GM19023 (cell line): ENCODE results near the gene ADGRG3.

Source experiments
- ATAC-seq: cut with Tn5 transposase; IDR thresholded peaks from one replicate; pipeline ENCODE4 v1.9.1; 2021; ENCODE audit warnings: mild to moderate bottlenecking, moderate library complexity; ENCODE audit not compliant: unreplicated experiment

The ADGRG3 gene

DNA sequence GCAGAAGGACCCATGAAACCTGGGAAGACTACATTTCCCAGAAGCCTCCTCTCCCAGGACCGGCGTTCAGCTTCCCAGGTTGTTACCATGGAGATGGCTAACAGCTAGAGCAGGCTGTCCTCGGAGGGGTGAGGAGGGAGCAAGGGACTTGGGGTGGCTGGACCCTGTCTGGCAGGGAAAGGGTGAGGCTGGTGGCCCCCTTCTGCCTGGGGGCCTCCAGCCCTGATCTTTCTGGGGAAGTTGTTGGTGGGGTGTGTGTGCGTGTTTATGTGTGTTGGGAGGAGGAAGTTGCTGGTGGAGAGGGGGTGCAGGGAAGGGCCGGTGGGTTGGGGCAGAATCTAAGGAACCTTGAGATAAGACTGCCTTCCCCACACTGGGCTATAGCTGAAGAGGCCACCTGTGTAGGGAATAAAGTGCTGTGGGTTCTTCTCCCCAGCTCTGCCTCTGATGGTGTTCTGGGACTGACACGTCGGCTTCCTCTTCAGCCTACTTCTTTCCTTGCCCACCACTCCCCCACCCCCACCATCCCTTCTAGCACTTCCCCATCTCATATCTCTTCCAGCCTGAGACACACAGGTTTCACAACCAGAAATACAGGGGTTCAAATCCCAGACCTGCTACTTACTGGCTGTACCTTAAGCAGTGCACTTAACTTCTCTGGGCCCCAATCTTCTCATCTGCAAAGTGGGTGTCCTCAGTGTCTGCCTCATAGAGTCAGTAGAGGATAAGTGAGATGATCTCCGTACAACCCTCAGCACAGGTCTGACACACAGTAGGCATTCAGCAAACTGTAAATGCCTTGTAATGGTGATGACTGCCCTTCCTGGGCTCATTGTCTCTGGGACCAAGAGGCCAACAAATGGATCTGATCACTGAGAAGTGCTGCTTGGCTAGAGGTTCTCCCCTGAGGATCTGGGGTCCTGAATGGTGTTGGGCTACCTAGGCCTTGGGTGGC, 26.9 kb downstream of the ADGRG3 start, which contains the start of gene DRC7:
Gene DRC7, plus strand, starts transcription at position 82 of the 955 bp plus-strand sequence. CDS start 3,144 bp downstream, outside the sequence.
- ATAC-seq = no peak

DNA sequence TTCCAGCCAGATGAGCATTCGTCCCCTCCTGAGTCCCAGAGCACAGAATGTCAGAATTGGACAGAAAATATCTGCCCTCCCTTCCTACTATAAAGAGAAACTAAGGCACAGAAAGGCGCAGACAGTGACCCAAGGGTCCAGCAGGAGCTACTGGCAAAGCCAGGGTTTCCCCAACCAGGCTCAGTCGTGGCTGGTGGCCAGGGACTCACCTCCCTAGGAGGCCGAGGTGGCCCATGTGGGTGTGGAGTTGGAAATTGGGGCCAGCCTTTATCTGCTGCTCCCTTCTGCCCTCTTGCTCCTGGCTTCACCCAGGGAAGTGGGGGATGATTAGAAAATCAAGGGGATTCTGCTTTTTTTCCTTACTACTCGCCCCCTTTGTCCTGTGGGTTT, 27.6 kb downstream of the ADGRG3 start:
- ATAC-seq = no peak

DNA sequence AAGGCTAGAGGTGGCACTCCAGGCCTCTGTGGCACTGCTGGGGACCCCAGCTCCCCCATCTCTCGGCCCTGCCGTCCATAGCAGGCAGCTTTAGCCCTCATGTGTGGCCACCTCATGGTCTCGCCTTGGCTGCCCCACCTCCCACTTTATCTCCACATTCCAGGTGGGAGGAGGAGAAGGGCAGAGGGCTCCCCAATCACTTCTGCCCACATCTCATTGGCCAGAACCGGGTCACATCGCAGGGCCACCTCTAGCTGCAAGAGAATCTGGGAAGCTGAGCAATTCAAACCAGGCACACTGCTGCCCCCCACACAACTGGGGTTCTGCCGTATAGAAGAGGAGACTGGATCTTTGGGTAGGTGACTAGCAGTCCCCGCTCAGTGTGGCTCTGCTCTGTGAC, 28.1 kb downstream of the ADGRG3 start:
- ATAC-seq = no peak

GRCh38 chr16:57697896-57698537, 29.9 kb downstream of the ADGRG3 start:
- ATAC-seq = no peak

GRCh38 chr16:57698812-57699405, 30.8 kb downstream of the ADGRG3 start:
- no peak for ATAC-seq

- no peak for ATAC-seq
These were observed 31.4 kb downstream of the ADGRG3 start for GRCh38 chr16:57699481-57699880.

DNA sequence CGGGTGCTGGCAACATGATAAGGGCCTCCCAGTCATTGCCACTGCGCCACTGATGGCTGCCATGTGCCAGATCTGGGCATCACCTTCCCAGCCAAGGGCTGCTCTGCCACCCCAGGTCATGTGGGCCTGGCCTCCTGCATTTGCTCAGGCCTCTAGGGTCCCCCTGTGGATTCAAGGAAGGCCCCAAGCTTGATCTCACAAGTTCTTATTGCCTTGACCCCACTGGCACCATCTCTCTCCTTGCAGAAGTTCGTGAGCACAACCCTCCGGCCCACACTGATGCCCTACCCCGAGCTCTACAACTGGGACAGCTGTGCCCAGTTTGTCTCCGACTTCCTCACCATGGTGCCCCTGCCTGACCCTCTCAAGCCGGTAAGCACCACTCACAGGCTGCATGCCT, 31.8 kb downstream of the ADGRG3 start:
- ATAC-seq = no peak

DNA sequence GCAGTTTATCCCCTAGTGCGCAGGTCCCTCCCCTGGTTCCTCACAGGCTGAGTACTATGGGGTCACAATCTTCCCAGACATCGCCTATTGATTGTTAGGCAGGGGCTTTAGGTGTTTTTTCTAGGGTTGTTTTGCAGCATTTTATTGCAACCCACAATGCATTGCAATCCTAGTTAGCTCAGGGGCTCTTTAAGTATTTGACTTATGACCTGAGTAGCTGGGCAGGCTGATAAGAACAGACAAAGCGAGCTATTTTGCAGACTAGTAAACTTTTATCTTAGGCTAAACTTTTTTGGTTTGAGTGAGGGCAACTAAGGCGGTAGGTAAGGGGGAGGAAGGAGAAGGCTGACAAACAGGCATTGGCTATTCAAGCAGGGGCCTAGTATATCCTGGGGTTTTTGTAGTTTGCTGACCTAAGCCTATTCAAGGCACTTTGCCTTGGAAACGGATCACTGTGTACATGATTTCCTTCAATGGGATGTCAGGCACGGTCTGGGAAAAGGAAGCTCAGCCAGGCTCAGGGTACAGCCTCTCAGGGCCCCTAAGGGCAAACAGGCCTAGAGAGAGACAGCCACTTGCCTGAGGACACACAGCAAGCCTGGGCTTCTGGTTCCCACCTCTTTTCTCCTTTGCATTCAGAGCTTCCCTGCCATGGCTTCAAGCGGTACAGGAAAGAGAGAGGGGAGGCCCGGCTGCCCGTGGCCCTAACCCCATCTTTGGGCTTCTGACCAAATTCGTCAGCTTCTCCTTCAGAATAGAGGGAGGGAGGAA, 32.9 kb downstream of the ADGRG3 start:
- no peak for ATAC-seq

- ATAC-seq = no peak
These were observed 33.8 kb downstream of the ADGRG3 start for GRCh38 chr16:57701759-57702371.

GRCh38 chr16:57703416-57704010, 35.4 kb downstream of the ADGRG3 start:
- no peak for ATAC-seq

DNA sequence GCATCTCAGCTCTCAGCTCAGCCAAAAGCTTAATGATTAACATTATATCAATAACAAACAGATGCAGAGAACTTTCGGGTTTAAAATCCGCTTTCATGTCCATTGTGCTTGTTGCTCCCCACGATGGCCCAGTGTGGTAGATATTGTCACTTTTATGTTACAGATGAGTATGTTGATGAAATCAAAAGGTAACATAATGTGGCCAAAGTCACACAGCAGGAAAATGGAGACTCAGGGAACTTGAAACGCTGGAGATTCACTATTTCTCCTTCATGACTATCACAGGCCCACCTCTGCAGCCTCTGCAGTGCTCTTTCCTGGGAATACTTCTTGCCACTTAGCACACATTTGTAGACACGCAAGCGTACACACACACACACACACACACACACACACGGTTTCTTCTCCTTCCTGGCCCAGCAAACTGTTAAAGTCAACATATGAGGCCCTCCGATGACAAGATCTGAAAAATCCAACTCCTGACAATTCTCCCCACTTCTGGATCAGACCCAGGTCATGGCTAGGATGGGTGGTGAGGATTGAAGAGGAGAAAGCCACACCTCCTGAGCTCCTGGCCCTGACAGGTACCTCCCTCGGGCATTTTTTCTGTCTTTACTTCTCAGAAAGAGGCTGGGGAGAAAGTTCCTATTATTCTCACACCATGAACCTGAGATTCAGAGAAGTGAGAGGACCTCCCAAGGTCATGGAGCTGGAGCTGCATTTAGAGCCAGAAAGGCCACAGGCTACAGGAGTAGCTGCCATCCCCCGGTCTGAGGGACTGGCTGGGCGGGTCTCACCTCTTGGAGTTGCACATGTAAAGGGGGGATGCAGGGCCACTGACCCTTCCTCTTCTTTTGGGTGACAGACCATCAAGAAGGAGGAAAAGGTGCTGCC, 36.2 kb downstream of the ADGRG3 start:
- ATAC-seq = no peak

- no peak for ATAC-seq
These were observed 37.1 kb downstream of the ADGRG3 start for GRCh38 chr16:57704905-57705852.

DNA sequence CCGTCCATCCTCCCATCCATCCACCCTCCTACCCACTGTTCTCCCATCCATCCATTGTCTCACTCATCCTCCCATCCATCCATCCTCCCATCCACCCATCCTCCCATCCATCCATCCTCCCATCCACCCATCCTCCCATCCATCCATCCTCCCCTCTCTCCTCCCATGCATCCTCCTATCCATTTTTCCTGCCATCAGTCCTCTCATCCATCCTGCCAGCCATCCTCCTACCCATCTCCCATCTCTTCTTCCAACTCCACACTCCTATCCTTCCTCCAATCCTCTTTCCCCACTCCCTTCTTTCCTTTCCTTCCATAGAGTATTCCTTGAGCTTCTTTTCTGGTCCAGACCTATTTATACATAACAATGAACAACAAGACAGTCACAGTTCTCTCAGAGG, 38.6 kb downstream of the ADGRG3 start:
- no peak for ATAC-seq

- ATAC-seq = no peak
These were observed 39.2 kb downstream of the ADGRG3 start for GRCh38 chr16:57707331-57707730.

DNA sequence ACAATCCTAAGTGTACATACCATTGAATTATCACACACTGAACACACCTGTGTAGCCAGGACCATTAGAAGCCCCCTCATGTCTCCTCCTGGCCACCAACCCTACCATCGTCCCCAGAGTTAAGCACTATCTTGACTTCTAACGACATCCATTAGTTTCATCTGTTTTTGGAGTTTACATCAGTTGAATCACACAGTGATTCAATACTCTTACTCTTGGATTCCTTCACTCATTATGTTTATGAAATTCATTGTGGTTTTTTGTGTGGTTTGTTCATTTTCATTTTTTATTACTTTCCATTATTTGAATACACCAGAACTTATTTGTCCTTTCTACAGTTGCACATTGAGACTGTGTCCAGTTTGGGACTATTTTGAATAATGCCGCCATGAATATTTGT, 40.1 kb downstream of the ADGRG3 start:
- no peak for ATAC-seq

DNA sequence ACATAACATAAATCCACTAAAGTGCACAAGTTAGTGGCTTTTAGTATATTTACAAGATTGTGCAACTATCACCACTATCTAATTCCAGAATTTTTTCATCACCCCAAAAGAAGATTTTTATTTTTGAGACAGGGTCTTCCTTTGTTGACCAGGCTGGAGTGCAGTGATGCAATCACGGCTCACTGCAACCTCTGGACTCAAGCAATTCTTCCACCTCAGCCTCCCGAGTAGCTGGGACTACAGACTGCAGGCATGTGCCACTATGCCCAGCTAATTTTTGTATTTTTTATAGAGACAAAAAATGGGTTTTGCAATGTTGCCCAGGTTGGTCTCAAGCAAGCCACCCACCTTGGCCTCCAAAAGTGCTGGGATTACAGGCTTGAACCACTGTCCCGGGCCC, 41.6 kb downstream of the ADGRG3 start:
- ATAC-seq = no peak

DNA sequence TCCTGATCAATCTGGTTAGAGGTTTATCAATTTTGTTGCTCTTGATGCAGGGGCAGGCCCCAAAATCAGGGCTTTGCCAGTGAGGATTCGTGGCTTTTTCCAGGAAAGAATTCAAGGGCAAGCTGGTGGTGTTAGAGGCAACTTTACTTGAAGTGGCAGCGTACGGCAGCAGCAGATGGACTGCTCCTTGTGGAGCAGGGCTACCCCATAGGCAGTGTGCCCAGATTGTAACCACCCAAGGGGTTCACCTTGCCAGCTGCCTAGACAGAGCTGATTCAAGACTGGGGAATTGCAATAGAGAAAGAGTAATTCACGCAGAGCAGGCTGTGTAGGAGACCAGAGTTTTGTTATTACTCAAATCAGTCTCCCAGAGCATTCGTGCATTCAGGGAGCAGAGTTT, 43.2 kb downstream of the ADGRG3 start:
- no peak for ATAC-seq

- ATAC-seq = no peak
These were observed 43.9 kb downstream of the ADGRG3 start for GRCh38 chr16:57711993-57712392.
